ENCODE data around the gene EREG. TPM values are rescaled to one million over a fixed set of nuclear protein-coding genes. Genes with fewer than 3 reads are reported as not detected.

The EREG gene
- total RNA-seq, 6 experiments from 2014 or later = 28.8 to 38.0 (median 32.7) TPM

DNA sequence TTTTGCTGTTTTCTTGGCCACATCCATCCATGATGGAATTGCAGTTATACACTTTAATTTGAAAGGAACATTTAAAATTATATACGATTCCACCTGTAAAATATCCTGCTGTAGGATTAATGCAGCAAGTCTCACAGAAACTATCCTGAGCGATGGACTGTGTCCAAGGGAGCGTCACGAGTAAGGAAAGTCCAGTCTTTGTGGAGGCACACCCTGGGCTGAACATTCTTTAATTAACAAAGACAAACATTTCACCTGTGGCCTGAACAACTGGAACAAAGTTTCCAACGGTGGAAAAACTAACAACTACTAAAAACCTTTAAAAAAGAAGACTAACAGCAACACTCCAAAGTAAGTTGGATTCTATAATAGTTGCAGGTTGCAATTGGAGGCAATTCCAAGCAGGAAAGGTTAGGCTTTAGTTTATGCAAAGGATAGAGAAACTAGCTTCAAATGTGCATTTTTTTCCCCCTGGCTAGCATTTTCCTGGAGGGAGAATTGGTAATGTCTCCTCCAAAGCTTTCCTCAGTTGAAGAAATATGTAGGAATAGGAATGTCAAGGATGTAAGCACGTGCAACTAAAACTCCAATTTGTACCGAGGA is 11.0 kb downstream of the EREG start:
- Mint-ChIP-seq H3K9me3 (no peaks in the 10 kb centered on the region), H3K27me3 (ENCODE audit: insufficient read depth) (no peaks in the 10 kb centered on the region; the same call in 1 of the 2 replicates), H3K27ac (peak overlapping the region; percentile 93), H3K36me3 (ENCODE audit: low read depth) (peaks cover 4% of the 10 kb centered on the region; the same call in 1 of the 2 replicates), H3K4me1 (ENCODE audit: low read depth) (peaks cover 74% of the 10 kb centered on the region), H3K4me3 (peak overlapping the region; percentile 60; the same call in 1 of the 2 replicates)
- TF ChIP-seq, protein P1, sequence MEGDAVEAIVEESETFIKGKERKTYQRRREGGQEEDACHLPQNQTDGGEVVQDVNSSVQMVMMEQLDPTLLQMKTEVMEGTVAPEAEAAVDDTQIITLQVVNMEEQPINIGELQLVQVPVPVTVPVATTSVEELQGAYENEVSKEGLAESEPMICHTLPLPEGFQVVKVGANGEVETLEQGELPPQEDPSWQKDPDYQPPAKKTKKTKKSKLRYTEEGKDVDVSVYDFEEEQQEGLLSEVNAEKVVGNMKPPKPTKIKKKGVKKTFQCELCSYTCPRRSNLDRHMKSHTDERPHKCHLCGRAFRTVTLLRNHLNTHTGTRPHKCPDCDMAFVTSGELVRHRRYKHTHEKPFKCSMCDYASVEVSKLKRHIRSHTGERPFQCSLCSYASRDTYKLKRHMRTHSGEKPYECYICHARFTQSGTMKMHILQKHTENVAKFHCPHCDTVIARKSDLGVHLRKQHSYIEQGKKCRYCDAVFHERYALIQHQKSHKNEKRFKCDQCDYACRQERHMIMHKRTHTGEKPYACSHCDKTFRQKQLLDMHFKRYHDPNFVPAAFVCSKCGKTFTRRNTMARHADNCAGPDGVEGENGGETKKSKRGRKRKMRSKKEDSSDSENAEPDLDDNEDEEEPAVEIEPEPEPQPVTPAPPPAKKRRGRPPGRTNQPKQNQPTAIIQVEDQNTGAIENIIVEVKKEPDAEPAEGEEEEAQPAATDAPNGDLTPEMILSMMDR (IDR thresholded peaks at IDR 0.05) = no peak
- DNase-seq = no peak

DNA sequence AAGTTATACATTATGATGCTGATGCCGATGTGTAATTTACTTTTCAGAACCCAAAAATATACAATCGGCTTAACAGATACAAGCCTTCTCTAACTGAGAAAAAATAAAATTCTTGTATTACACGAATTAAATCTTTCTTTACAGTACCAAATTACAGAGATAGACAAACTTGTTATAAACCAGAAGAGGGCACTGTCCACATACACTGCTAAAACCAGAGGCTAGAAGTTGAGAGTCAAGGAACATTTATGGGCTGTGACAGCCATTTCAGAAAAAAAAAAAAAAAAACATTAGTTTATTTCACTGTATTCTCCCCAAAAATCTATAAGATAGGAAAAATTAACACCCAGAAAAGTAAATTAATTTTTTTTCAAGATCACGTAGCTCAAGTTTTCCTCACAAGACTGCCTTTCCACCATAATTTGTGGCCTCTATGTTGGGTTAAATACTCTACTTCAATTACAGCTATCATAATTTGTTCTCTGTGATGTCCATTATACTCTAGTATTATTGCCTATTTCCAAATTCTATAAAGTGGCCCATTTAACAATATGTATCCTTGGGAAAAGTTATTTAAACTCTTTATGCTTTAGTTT is 12.0 kb downstream of the EREG start:
- DNase-seq = peak; percentile 69
- Mint-ChIP-seq H3K36me3 (ENCODE audit: low read depth) (peaks cover 6% of the 10 kb centered on the region; the same call in 1 of the 2 replicates), H3K27me3 (ENCODE audit: insufficient read depth) (no peaks in the 10 kb centered on the region; the same call in 1 of the 2 replicates), H3K27ac (peak overlapping the region; percentile 93; the same call in 1 of the 2 replicates), H3K9me3 (no peaks in the 10 kb centered on the region), H3K4me1 (ENCODE audit: low read depth) (peaks cover 63% of the 10 kb centered on the region), H3K4me3 (peak overlapping the region; percentile 60)
- TF ChIP-seq, protein P1 (IDR thresholded peaks at IDR 0.05) = peak; percentile 87

DNA sequence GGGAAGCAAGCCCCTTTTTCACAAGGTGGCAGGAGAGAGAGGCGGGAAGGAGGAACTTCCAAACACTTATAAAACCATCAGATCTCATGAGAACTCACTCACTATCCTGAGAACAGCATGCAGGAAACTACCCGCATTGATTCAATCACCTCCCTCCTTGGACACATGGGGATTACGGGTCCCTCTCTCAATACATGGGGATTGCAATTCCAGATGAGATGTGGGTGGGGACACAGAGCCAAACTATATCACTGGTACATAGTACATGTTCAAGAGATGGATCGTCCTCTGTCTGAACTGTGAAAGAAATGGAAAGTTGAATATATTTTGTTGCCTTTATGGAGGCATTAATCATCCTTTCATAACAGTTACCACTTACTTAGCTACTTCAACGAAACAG is 12.8 kb downstream of the EREG start:
- Mint-ChIP-seq H3K4me3 (no peak overlapping the region), H3K27me3 (ENCODE audit: insufficient read depth) (no peaks in the 10 kb centered on the region; the same call in 1 of the 2 replicates), H3K4me1 (ENCODE audit: low read depth) (peaks cover 57% of the 10 kb centered on the region), H3K36me3 (ENCODE audit: low read depth) (peaks cover 6% of the 10 kb centered on the region; the same call in 1 of the 2 replicates), H3K27ac (no peak overlapping the region; the same call in 1 of the 2 replicates), H3K9me3 (no peaks in the 10 kb centered on the region)
- TF ChIP-seq, protein P1 (IDR thresholded peaks at IDR 0.05) = no peak
- no peak for DNase-seq

DNA sequence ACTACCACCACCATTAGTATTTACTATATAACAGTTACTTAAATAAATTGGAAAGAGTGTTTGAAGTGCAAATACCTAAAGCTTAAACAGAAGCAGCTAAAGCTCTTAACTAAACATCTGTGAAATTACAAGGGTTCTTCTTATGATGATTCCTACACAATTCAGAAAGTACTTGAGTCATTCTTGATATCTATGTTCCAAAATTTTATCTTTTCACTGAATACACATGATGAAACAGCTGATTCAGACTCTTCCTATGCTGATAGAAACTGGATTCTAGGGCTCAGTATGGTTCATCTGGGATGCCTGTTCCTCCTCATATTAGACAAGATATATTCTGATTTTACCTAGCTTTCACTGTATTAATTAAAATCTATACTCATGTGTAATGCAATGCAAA is 13.6 kb downstream of the EREG start:
- Mint-ChIP-seq H3K9me3 (no peaks in the 10 kb centered on the region), H3K27ac (peak overlapping the region; percentile 33; the same call in 1 of the 2 replicates), H3K27me3 (ENCODE audit: insufficient read depth) (no peaks in the 10 kb centered on the region; the same call in 1 of the 2 replicates), H3K4me3 (no peak overlapping the region), H3K36me3 (ENCODE audit: low read depth) (peaks cover 6% of the 10 kb centered on the region; the same call in 1 of the 2 replicates), H3K4me1 (ENCODE audit: low read depth) (peaks cover 56% of the 10 kb centered on the region)
- TF ChIP-seq, protein P1 (IDR thresholded peaks at IDR 0.05) = no peak
- DNase-seq = no peak

DNA sequence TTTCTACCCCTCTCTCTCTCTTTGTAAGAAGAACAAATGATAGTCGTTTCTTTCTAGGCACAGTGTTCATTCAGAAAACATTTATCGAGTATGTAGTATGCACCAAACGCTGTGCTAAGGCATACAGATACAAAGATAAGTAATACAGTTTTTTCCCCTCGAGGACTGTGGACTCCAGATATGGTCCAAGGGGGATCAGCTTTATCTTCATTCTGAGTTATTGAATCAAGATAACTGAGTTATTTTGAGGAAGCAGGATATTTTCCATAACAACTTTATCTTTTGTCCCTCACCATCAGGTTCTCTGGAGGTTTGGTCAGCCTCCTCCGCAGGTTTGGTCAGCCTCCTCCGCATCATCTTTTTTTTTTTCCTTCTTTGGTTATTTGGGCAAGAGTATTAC is 15.0 kb downstream of the EREG start:
- no peak overlapping the region for H3K4me3 Mint-ChIP-seq
- H3K27ac Mint-ChIP-seq = no peak overlapping the region
- H3K4me1 Mint-ChIP-seq (ENCODE audit: low read depth) = peaks cover 43% of the 10 kb centered on the region
- TF ChIP-seq, protein P1 (IDR thresholded peaks at IDR 0.05) = no peak
- no peaks in the 10 kb centered on the region for H3K9me3 Mint-ChIP-seq
- H3K27me3 Mint-ChIP-seq (ENCODE audit: insufficient read depth) = no peaks in the 10 kb centered on the region; the same call in 1 of the 2 replicates
- no peak for DNase-seq
- H3K36me3 Mint-ChIP-seq (ENCODE audit: low read depth) = peaks cover 12% of the 10 kb centered on the region; the same call in 1 of the 2 replicates
